ENCODE results near the gene CFAP299.

GRCh38 chr4:80419946-80420345 lies 84.4 kb downstream of the CFAP299 start:
- no peak for TF ChIP-seq POLR2A (IDR thresholded peaks at IDR 0.05; ENCODE audit: low read depth, low read length)
- no peak for TF ChIP-seq CTCF (IDR thresholded peaks at IDR 0.05; ENCODE audit: extremely low read depth in 1 of 2, insufficient read depth in 1 of 2, low read depth in 1 of 2, low read length in 2 of 2)

All from endothelial cell of umbilical vein (primary cell).